ENCODE data around the gene LDLRAD3. TPM values are rescaled to one million over a fixed set of nuclear protein-coding genes. Genes with fewer than 3 reads are reported as not detected.

The LDLRAD3 gene
- total RNA-seq, 1 experiment from 2014 or later: not detected

DNA sequence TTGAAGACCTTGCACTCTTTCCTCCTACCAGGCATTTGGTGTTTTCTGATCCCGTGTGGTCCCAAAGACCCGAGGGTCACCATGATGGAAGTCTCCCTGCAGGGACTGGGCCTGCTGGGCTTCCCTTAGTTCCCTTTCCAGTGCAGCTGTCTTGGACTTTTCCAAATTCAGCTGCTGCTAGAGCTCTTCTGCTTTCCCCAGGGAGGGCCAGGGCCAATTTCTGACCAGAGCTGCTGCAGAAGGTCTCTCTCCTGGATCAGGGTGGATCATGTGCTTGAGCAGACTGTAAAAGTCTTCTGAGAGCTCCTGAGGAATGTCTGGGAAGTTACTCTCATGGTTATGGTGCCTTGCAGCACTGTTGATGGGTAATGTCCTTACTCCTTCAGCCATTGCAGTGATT lies 23.2 kb downstream of the LDLRAD3 start:
- Histone ChIP-seq H3K4me2 (ENCODE audit: low read depth, low read length, poor library complexity, severe bottlenecking) (no peak overlapping the region), H4K20me1 (ENCODE audit: insufficient read depth, low read depth, low read length) (no peaks in the 10 kb centered on the region), H3K27me3 (ENCODE audit: low read length) (no peaks in the 10 kb centered on the region), H3K4me3 (ENCODE audit: low read length) (no peak overlapping the region), H3K27ac (ENCODE audit: low read length) (no peak overlapping the region), H3K9ac (ENCODE audit: low read length) (no peak overlapping the region), H3K79me2 (ENCODE audit: low read length) (no peaks in the 10 kb centered on the region), H3K4me1 (ENCODE audit: low read length) (no peaks in the 10 kb centered on the region), H3K9me2 (replicated peaks; ENCODE audit: insufficient read depth, low read length) (no peaks in the 10 kb centered on the region), H3K9me3 (ENCODE audit: low read length) (no peaks in the 10 kb centered on the region), H2AFZ (ENCODE audit: low read length) (no peak overlapping the region), H3K36me3 (ENCODE audit: insufficient read depth, low read length) (no peaks in the 10 kb centered on the region)
- DNase-seq: no peak

DNA sequence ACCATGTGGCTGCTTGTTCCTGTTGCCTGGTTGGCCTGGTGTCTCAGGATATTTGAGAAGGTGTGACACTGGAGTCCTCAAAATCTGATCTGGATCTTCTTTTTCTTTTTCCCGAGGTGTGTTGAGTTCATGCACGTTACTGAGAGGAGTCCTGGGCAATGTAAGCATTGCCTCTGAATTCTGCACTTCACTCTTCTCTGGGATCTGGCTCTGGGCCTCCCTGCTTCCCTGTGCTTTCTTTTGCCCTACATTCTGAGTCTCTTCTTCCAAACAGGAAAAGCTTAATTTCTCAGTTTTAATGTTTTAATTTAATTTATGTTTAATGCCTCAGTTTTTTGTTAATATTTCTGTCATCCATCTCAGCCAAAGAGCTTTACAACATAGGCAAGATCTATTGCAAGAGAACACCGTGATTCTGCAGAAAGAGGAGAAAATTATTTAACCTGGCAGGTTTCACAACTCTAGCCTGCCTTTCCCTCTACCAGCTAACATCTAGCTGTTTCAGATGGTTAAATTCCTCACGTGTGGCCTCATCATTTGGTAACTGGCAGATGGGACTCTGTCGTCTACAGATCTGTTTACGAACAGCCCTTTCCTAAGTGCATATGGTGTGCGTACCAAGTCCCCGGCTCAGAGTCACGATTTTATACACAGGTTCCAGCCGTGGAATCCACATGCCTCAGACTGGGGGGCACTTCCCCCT lies 24.7 kb downstream of the LDLRAD3 start:
- Histone ChIP-seq H3K4me1 (ENCODE audit: low read length) (no peaks in the 10 kb centered on the region), H3K4me2 (ENCODE audit: low read depth, low read length, poor library complexity, severe bottlenecking) (no peak overlapping the region), H3K9me2 (replicated peaks; ENCODE audit: insufficient read depth, low read length) (no peaks in the 10 kb centered on the region), H3K27me3 (ENCODE audit: low read length) (no peaks in the 10 kb centered on the region), H3K36me3 (ENCODE audit: insufficient read depth, low read length) (no peaks in the 10 kb centered on the region), H2AFZ (ENCODE audit: low read length) (no peak overlapping the region), H3K79me2 (ENCODE audit: low read length) (no peaks in the 10 kb centered on the region), H3K9me3 (ENCODE audit: low read length) (no peaks in the 10 kb centered on the region), H3K4me3 (ENCODE audit: low read length) (no peak overlapping the region), H3K9ac (ENCODE audit: low read length) (no peak overlapping the region), H4K20me1 (ENCODE audit: insufficient read depth, low read depth, low read length) (no peaks in the 10 kb centered on the region), H3K27ac (ENCODE audit: low read length) (no peak overlapping the region)
- DNase-seq: no peak

DNA sequence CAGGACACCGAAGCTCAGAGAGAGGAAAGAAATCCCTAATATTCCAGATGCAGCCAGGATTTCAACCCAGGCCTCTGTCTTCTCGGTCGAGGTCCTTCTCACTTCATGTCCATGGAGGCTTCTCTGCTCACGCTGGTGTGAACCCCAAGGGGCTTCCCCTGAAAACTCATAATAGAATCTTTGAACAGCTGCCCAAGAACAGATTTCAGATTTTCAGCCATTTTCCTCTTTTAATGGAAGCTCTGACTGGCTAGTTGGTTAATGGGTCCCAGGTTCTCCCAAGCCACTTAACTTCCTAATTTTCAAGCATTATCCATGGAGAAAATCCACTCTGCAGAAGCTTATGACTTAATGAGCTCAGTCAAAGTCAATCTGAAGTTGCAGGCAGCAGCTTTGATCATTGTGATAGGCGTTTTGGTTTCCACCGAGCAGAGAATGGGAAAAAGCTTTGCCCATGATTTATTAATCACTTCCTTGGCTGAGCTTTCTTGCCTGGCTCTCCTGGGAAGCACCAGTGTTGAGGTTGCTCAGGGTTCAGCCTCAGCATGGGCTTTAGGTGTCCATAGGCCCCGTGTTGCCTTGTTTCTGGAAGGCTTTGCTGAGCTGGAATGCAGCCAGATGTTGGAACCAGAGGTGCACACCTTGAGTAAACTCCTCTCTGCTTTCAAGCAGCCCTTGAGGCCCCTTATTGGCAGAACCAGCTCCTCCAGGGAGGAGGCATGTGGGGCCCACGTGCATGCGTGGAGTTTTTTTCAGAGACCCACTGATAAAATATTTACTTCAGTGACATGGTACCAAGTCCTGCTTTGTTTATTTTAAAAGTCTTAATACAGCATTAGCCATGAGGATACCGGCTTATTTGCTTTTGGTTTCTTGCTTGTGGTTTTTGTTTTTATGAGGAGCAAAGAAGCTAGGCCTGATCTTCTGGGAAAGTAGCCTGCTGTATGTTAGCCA lies 25.5 kb downstream of the LDLRAD3 start:
- Histone ChIP-seq H3K79me2 (ENCODE audit: low read length) (no peaks in the 10 kb centered on the region), H3K36me3 (ENCODE audit: insufficient read depth, low read length) (no peaks in the 10 kb centered on the region), H3K4me1 (ENCODE audit: low read length) (no peaks in the 10 kb centered on the region), H3K9me3 (ENCODE audit: low read length) (no peaks in the 10 kb centered on the region), H4K20me1 (ENCODE audit: insufficient read depth, low read depth, low read length) (no peaks in the 10 kb centered on the region), H2AFZ (ENCODE audit: low read length) (no peak overlapping the region), H3K9ac (ENCODE audit: low read length) (no peak overlapping the region), H3K4me2 (ENCODE audit: low read depth, low read length, poor library complexity, severe bottlenecking) (no peak overlapping the region), H3K27me3 (ENCODE audit: low read length) (no peaks in the 10 kb centered on the region), H3K4me3 (ENCODE audit: low read length) (no peak overlapping the region), H3K27ac (ENCODE audit: low read length) (no peak overlapping the region), H3K9me2 (replicated peaks; ENCODE audit: insufficient read depth, low read length) (no peaks in the 10 kb centered on the region)
- no peak for DNase-seq

GRCh38 chr11:35970445-35970844 lies 26.6 kb downstream of the LDLRAD3 start:
- Histone ChIP-seq H3K36me3 (ENCODE audit: insufficient read depth, low read length) (no peaks in the 10 kb centered on the region), H3K4me2 (ENCODE audit: low read depth, low read length, poor library complexity, severe bottlenecking) (no peak overlapping the region), H3K9me2 (replicated peaks; ENCODE audit: insufficient read depth, low read length) (no peaks in the 10 kb centered on the region), H3K27me3 (ENCODE audit: low read length) (no peaks in the 10 kb centered on the region), H3K79me2 (ENCODE audit: low read length) (no peaks in the 10 kb centered on the region), H3K9ac (ENCODE audit: low read length) (no peak overlapping the region), H4K20me1 (ENCODE audit: insufficient read depth, low read depth, low read length) (no peaks in the 10 kb centered on the region), H3K27ac (ENCODE audit: low read length) (no peak overlapping the region), H3K4me3 (ENCODE audit: low read length) (no peak overlapping the region), H2AFZ (ENCODE audit: low read length) (no peak overlapping the region), H3K4me1 (ENCODE audit: low read length) (no peaks in the 10 kb centered on the region), H3K9me3 (ENCODE audit: low read length) (no peaks in the 10 kb centered on the region)
- DNase-seq: no peak

- Histone ChIP-seq H3K27ac (ENCODE audit: low read length) (no peak overlapping the region), H2AFZ (ENCODE audit: low read length) (no peak overlapping the region), H3K9ac (ENCODE audit: low read length) (no peak overlapping the region), H3K4me3 (ENCODE audit: low read length) (no peak overlapping the region), H3K9me3 (ENCODE audit: low read length) (no peaks in the 10 kb centered on the region), H3K4me2 (ENCODE audit: low read depth, low read length, poor library complexity, severe bottlenecking) (no peak overlapping the region), H3K27me3 (ENCODE audit: low read length) (no peaks in the 10 kb centered on the region), H3K9me2 (replicated peaks; ENCODE audit: insufficient read depth, low read length) (no peaks in the 10 kb centered on the region), H4K20me1 (ENCODE audit: insufficient read depth, low read depth, low read length) (no peaks in the 10 kb centered on the region), H3K4me1 (ENCODE audit: low read length) (no peaks in the 10 kb centered on the region), H3K36me3 (ENCODE audit: insufficient read depth, low read length) (no peaks in the 10 kb centered on the region), H3K79me2 (ENCODE audit: low read length) (no peaks in the 10 kb centered on the region)
- DNase-seq: no peak
Measured at GRCh38 chr11:35971841-35972422, 28.1 kb downstream of the LDLRAD3 start.

- no peaks in the 10 kb centered on the region for H3K79me2 ChIP-seq (ENCODE audit: low read length)
- no peak for DNase-seq
Measured at GRCh38 chr11:35974882-35975589, 31.2 kb downstream of the LDLRAD3 start.

DNA sequence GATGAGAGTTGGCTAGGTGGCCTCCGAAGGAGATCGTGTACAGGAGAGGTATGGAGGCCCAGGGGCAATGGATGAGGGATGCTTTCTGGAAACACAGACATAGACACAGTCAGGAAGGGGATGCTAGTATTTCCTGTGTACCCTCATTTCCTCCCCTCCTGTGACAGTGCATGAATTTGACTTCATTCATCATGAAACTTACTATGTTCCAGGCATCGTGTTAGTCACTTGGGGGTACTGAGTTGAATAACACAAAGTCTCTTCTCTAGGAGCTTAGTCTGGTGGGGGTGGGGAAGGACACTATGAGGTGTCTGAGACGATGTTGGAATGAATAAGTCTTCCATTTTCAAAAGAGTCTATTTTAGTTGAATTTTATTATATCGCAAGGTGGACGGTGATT lies 32.6 kb downstream of the LDLRAD3 start:
- no peak for DNase-seq
- H3K79me2 ChIP-seq (ENCODE audit: low read length): no peaks in the 10 kb centered on the region
- no peak overlapping the region for H2AFZ ChIP-seq (ENCODE audit: low read length)
- H3K4me2 ChIP-seq (ENCODE audit: low read depth, low read length, poor library complexity, severe bottlenecking): no peak overlapping the region
- no peaks in the 10 kb centered on the region for H4K20me1 ChIP-seq (ENCODE audit: insufficient read depth, low read depth, low read length)
- H3K27me3 ChIP-seq (ENCODE audit: low read length): no peaks in the 10 kb centered on the region
- H3K4me1 ChIP-seq (ENCODE audit: low read length): no peaks in the 10 kb centered on the region
- H3K9me3 ChIP-seq (ENCODE audit: low read length): no peaks in the 10 kb centered on the region
- H3K9ac ChIP-seq (ENCODE audit: low read length): no peak overlapping the region
- no peaks in the 10 kb centered on the region for H3K36me3 ChIP-seq (ENCODE audit: insufficient read depth, low read length)
- no peaks in the 10 kb centered on the region for H3K9me2 ChIP-seq (replicated peaks; ENCODE audit: insufficient read depth, low read length)
- no peak overlapping the region for H3K4me3 ChIP-seq (ENCODE audit: low read length)
- H3K27ac ChIP-seq (ENCODE audit: low read length): no peak overlapping the region

More at GRCh38 chr11:35974882-35975589, 31.2 kb downstream of the LDLRAD3 start:
- Histone ChIP-seq H3K27ac (ENCODE audit: low read length) (no peak overlapping the region), H4K20me1 (ENCODE audit: insufficient read depth, low read depth, low read length) (no peaks in the 10 kb centered on the region), H3K36me3 (ENCODE audit: insufficient read depth, low read length) (no peaks in the 10 kb centered on the region), H3K27me3 (ENCODE audit: low read length) (no peaks in the 10 kb centered on the region), H3K9me2 (replicated peaks; ENCODE audit: insufficient read depth, low read length) (no peaks in the 10 kb centered on the region), H3K9ac (ENCODE audit: low read length) (no peak overlapping the region), H3K4me1 (ENCODE audit: low read length) (no peaks in the 10 kb centered on the region), H3K4me3 (ENCODE audit: low read length) (no peak overlapping the region), H3K4me2 (ENCODE audit: low read depth, low read length, poor library complexity, severe bottlenecking) (no peak overlapping the region), H3K9me3 (ENCODE audit: low read length) (no peaks in the 10 kb centered on the region), H2AFZ (ENCODE audit: low read length) (no peak overlapping the region)

DNA sequence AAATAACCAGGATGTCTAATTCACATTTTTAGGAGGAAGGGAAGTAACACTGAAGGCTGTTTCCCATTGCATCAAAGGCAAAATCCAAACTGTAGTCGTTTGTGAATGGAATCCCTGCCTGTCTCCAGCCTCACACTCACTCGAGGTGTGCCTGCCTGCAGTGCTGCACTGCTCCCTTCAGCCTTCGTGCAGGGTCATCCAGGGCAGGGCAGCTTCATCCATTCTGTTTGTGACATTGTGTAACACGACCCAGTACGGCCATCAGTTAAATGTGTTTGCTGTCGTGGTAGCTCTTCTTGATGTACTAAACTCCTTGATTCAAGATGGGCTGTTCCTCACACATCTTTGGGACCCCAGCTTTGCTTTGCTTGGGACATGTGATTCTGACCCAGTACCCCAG lies 34.3 kb downstream of the LDLRAD3 start:
- H3K9me3 ChIP-seq (ENCODE audit: low read length): no peaks in the 10 kb centered on the region
- no peak overlapping the region for H3K4me3 ChIP-seq (ENCODE audit: low read length)
- no peaks in the 10 kb centered on the region for H3K79me2 ChIP-seq (ENCODE audit: low read length)
- H3K4me2 ChIP-seq (ENCODE audit: low read depth, low read length, poor library complexity, severe bottlenecking): no peak overlapping the region
- H2AFZ ChIP-seq (ENCODE audit: low read length): no peak overlapping the region
- no peak overlapping the region for H3K9ac ChIP-seq (ENCODE audit: low read length)
- no peaks in the 10 kb centered on the region for H3K9me2 ChIP-seq (replicated peaks; ENCODE audit: insufficient read depth, low read length)
- H3K27ac ChIP-seq (ENCODE audit: low read length): no peak overlapping the region
- no peaks in the 10 kb centered on the region for H4K20me1 ChIP-seq (ENCODE audit: insufficient read depth, low read depth, low read length)
- no peak for DNase-seq
- H3K4me1 ChIP-seq (ENCODE audit: low read length): no peaks in the 10 kb centered on the region
- no peaks in the 10 kb centered on the region for H3K27me3 ChIP-seq (ENCODE audit: low read length)
- H3K36me3 ChIP-seq (ENCODE audit: insufficient read depth, low read length): no peaks in the 10 kb centered on the region

All from Karpas-422 (cell line).